Astrocyte of the spinal cord (primary cell): Measurements from ENCODE around the gene P4HA2.

Source experiments
- DNase-seq: peaks from one replicate; pipeline ENCODE4 v3.0.0; 2011; ENCODE audit warnings: low read depth, low spot score
- H3K4me3 ChIP-seq: 2 replicates; pipeline ENCODE4 v1.5.1; 2011; ENCODE audit warnings: low read depth, mild to moderate bottlenecking, low read length, moderate library complexity
- CTCF ChIP-seq: IDR thresholded peaks from 2 replicates; pipeline ENCODE4 v1.5.1; 2012; ENCODE audit warnings: low read depth, mild to moderate bottlenecking, low read length, inconsistent platforms
- in situ Hi-C: cut with HindIII; loops from 2 replicates; pipeline ENCODE4 v1.10.0; 2017; ENCODE audit warnings: low sequenced_read_pairs

Gene P4HA2

GRCh38 chr5:132227485-132228240 lies at the start of gene P4HA2:
Gene P4HA2, minus strand, starts transcription at chr5:132227853. Its CDS starts 9,227 bp downstream, at chr5:132218626.
- peak; percentile 67 for DNase-seq
- in situ Hi-C loops = no loop called here
- H3K4me3 ChIP-seq = peak within 1 kb of the TSS; percentile 64
- TF ChIP-seq CTCF = no peak

- no peak for DNase-seq
- in situ Hi-C loops = no loop called here
- no peak for TF ChIP-seq CTCF
- no peak overlapping the region for H3K4me3 ChIP-seq
Measured at GRCh38 chr5:132277256-132277655, 49.6 kb upstream of the P4HA2 start.

- no peak for TF ChIP-seq CTCF
- DNase-seq = no peak
- H3K4me3 ChIP-seq = no peak overlapping the region
- in situ Hi-C loops = no loop called here
Measured at GRCh38 chr5:132275367-132276220, 47.9 kb upstream of the P4HA2 start.

GRCh38 chr5:132274050-132274792 lies 46.6 kb upstream of the P4HA2 start:
- no peak overlapping the region for H3K4me3 ChIP-seq
- no peak for DNase-seq
- in situ Hi-C loops = no loop called here
- TF ChIP-seq CTCF = no peak

- in situ Hi-C loops = no loop called here
- H3K4me3 ChIP-seq = no peak overlapping the region
- DNase-seq = no peak
- no peak for TF ChIP-seq CTCF
Measured at GRCh38 chr5:132273631-132274030, 46.0 kb upstream of the P4HA2 start.
